Mucosa of rectum (tissue), 2 donors: ENCODE data around the gene EIF2B4.
"Not testable (repeated sequence)": the region's sequence is repeated elsewhere in the genome, so short reads cannot be mapped to it uniquely, and the experiment has no call there.

ENCODE experiments used
- H3K27ac ChIP-seq, 2 donors: one replicate each; pipeline ENCODE4 v1.7.0; 2013; ENCODE audit warnings: inconsistent platforms in 2 of 2, low read depth in 2 of 2, low read length in 2 of 2
- H3K27me3 ChIP-seq, 2 donors: one replicate each; pipeline ENCODE4 v1.7.0; 2013; ENCODE audit warnings: low read length in 2 of 2; ENCODE audit not compliant: control insufficient read depth in 2 of 2, insufficient read depth in 2 of 2
- H3K36me3 ChIP-seq, 2 donors: one replicate each; pipeline ENCODE4 v1.7.0; 2013; ENCODE audit warnings: low read length in 2 of 2; ENCODE audit not compliant: control insufficient read depth in 2 of 2, insufficient read depth in 2 of 2
- H3K4me1 ChIP-seq, 2 donors: one replicate each; pipeline ENCODE4 v1.7.0; 2013; ENCODE audit warnings: low read length in 2 of 2, mild to moderate bottlenecking in 1 of 2; ENCODE audit not compliant: control insufficient read depth in 2 of 2, insufficient read depth in 2 of 2
- H3K4me3 ChIP-seq, 2 donors: one replicate each; pipeline ENCODE4 v1.7.0; 2013; ENCODE audit warnings: low read length in 2 of 2
- H3K9ac ChIP-seq, 2 donors: one replicate each; pipeline ENCODE4 v1.7.0; 2013; ENCODE audit warnings: low read length in 2 of 2, low read depth in 1 of 2, mild to moderate bottlenecking in 1 of 2
- H3K9me3 ChIP-seq, 2 donors: one replicate each; pipeline ENCODE4 v1.7.0; 2013; ENCODE audit warnings: low read length in 2 of 2; ENCODE audit not compliant: control insufficient read depth in 2 of 2
- donor health status: healthy.
- donor health status: Normal muscosa, but diverticular disease.

Gene EIF2B4

GRCh38 chr2:27362678-27363420 is 7.3 kb downstream of the EIF2B4 start:
- Histone ChIP-seq H3K4me1 (no peaks in the 10 kb centered on the region), H3K4me3 (no peak overlapping the region), H3K27me3 (no peaks in the 10 kb centered on the region), H3K9ac (no peak overlapping the region), H3K36me3 (peaks cover 34 to 39% of the 10 kb centered on the region in 2 donors), H3K9me3 (no peaks in the 10 kb centered on the region), H3K27ac (no peak overlapping the region)

- H3K4me1 ChIP-seq, result peaks cover 13 to 17% of the 10 kb centered on the region in 2 donors
- H3K27ac ChIP-seq, result peak within 1 kb of the TSS; percentile 91 to 97
- H3K4me3 ChIP-seq, result peak within 1 kb of the TSS; percentile 83 to 99
- no peaks in the 10 kb centered on the region for H3K36me3 ChIP-seq
- H3K9me3 ChIP-seq, result no peaks in the 10 kb centered on the region
- no peaks in the 10 kb centered on the region for H3K27me3 ChIP-seq
- peak within 1 kb of the TSS; percentile 84 to 95 for H3K9ac ChIP-seq
These were observed 13.6 kb downstream of the EIF2B4 start, which contains the start of gene GTF3C2 for GRCh38 chr2:27356382-27357181. TSS of gene GTF3C2 (minus strand) at chr2:27356764. CDS start at chr2:27343554, 13,210 bp downstream.

GRCh38 chr2:27356056-27356381 is 14.1 kb downstream of the EIF2B4 start:
- H3K4me3 ChIP-seq, result peak overlapping the region; percentile 83 to 99
- peak overlapping the region; percentile 91 to 97 for H3K27ac ChIP-seq
- H3K9me3 ChIP-seq, result no peaks in the 10 kb centered on the region
- no peaks in the 10 kb centered on the region for H3K36me3 ChIP-seq
- H3K9ac ChIP-seq, result peak overlapping the region; percentile 84 to 95
- no peaks in the 10 kb centered on the region for H3K27me3 ChIP-seq
- H3K4me1 ChIP-seq, result peaks cover 13 to 17% of the 10 kb centered on the region in 2 donors

GRCh38 chr2:27354597-27354927 is 15.6 kb downstream of the EIF2B4 start:
- H3K27ac ChIP-seq, result peak overlapping the region in 1 of 2 donors; percentile 32

DNA sequence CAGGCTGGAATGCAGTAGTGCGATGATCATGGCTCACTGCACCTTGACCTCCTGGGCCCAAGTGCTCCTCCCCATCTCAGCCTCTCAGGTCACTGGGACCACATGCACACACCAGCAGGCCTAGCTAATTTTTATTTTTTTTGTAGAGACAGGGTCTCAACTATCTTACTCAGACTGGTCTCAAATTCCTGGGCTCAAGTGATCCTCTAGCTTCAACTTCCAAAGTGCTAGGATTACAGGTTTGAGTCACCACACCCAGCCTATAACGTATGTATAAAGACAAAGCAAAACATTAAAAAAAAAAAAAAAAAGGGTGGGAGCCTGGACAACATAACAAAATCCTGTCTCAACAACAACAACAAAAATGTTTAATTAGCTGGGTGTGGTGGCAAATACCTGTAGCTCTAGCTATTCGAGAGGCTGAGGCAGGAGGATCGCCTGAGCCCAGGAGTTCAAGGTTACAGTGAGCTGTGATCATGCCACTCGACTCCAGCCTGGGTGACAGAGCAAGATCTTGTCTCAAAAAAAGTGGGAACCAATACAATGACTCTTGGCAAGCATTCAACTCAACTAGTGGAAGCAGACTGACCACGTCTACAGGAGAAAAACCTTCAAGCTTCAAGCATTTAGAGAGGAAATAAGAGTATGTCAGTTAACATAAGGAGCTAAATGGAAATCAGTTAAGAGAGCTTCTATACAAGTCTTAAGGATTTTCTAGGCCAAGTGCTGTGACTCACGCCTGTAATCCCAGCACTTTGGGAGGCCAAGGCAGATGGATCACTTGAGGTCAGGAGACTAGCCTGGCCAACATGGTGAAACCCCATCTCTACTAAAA is 16.2 kb downstream of the EIF2B4 start:
- Histone ChIP-seq H3K27ac (peak overlapping the region in 1 of 2 donors; percentile 32), H3K4me3 (no peak overlapping the region), H3K4me1 (peaks cover 13 to 17% of the 10 kb centered on the region in 2 donors), H3K36me3 (no peaks in the 10 kb centered on the region), H3K27me3 (no peaks in the 10 kb centered on the region), H3K9ac (no peak overlapping the region), H3K9me3 (no peaks in the 10 kb centered on the region)

More at GRCh38 chr2:27354597-27354927, 15.6 kb downstream of the EIF2B4 start:
- H3K4me1 ChIP-seq, result peaks cover 13 to 17% of the 10 kb centered on the region in 2 donors
- no peak overlapping the region for H3K9ac ChIP-seq
- H3K27me3 ChIP-seq, result no peaks in the 10 kb centered on the region
- H3K9me3 ChIP-seq, result no peaks in the 10 kb centered on the region
- no peak overlapping the region for H3K4me3 ChIP-seq
- no peaks in the 10 kb centered on the region for H3K36me3 ChIP-seq

- not testable (repeated sequence) for H3K9ac ChIP-seq, H3K9me3 ChIP-seq, H3K27me3 ChIP-seq, H3K27ac ChIP-seq, H3K4me3 ChIP-seq, H3K36me3 ChIP-seq
- H3K4me1 ChIP-seq, result peaks cover 13 to 17% of the 10 kb centered on the region in 2 donors
These were observed 16.8 kb downstream of the EIF2B4 start for GRCh38 chr2:27353386-27353761.

GRCh38 chr2:27351802-27352598 is 18.1 kb downstream of the EIF2B4 start:
- Histone ChIP-seq H3K27me3 (no peaks in the 10 kb centered on the region), H3K36me3 (no peaks in the 10 kb centered on the region), H3K9me3 (no peaks in the 10 kb centered on the region), H3K4me1 (peaks cover 13 to 14% of the 10 kb centered on the region in 2 donors), H3K27ac (no peak overlapping the region), H3K9ac (no peak overlapping the region), H3K4me3 (no peak overlapping the region)

GRCh38 chr2:27350106-27350693 is 19.9 kb downstream of the EIF2B4 start:
- peaks cover 5 to 7% of the 10 kb centered on the region in 2 donors for H3K4me1 ChIP-seq

GRCh38 chr2:27347641-27348040 is 22.5 kb downstream of the EIF2B4 start:
- Histone ChIP-seq H3K27me3 (no peaks in the 10 kb centered on the region), H3K4me3 (no peak overlapping the region), H3K4me1 (no peaks in the 10 kb centered on the region), H3K9me3 (no peaks in the 10 kb centered on the region), H3K9ac (no peak overlapping the region), H3K36me3 (peaks cover 5 to 7% of the 10 kb centered on the region in 2 donors), H3K27ac (no peak overlapping the region)

More at GRCh38 chr2:27350106-27350693, 19.9 kb downstream of the EIF2B4 start:
- no peak overlapping the region for H3K9ac ChIP-seq
- no peak overlapping the region for H3K27ac ChIP-seq
- H3K36me3 ChIP-seq, result no peaks in the 10 kb centered on the region
- no peaks in the 10 kb centered on the region for H3K27me3 ChIP-seq
- no peaks in the 10 kb centered on the region for H3K9me3 ChIP-seq
- H3K4me3 ChIP-seq, result no peak overlapping the region
